ENCODE data around the gene LHPP. TPM values are rescaled to one million over a fixed set of nuclear protein-coding genes. Genes with fewer than 3 reads are reported as not detected.

The LHPP gene
- total RNA-seq, 4 donors from 2014 or later, result 12.3 to 25.0 (median 16.2) TPM

GRCh38 chr10:124481717-124482116, 20.1 kb downstream of the LHPP start:
- Histone ChIP-seq H3K9me3 (no peaks in the 10 kb centered on the region), H3K27me3 (no peaks in the 10 kb centered on the region), H3K4me1 (no peaks in the 10 kb centered on the region), H3K27ac (no peak overlapping the region), H3K4me3 (no peak overlapping the region), H3K36me3 (no peaks in the 10 kb centered on the region)
- no peak for ATAC-seq
- TF ChIP-seq POLR2AphosphoS5 (IDR thresholded peaks at IDR 0.05) (no peak), POLR2A (IDR thresholded peaks at IDR 0.05) (no peak), EP300 (IDR thresholded peaks at IDR 0.05) (no peak)
- TF ChIP-seq, protein P1, sequence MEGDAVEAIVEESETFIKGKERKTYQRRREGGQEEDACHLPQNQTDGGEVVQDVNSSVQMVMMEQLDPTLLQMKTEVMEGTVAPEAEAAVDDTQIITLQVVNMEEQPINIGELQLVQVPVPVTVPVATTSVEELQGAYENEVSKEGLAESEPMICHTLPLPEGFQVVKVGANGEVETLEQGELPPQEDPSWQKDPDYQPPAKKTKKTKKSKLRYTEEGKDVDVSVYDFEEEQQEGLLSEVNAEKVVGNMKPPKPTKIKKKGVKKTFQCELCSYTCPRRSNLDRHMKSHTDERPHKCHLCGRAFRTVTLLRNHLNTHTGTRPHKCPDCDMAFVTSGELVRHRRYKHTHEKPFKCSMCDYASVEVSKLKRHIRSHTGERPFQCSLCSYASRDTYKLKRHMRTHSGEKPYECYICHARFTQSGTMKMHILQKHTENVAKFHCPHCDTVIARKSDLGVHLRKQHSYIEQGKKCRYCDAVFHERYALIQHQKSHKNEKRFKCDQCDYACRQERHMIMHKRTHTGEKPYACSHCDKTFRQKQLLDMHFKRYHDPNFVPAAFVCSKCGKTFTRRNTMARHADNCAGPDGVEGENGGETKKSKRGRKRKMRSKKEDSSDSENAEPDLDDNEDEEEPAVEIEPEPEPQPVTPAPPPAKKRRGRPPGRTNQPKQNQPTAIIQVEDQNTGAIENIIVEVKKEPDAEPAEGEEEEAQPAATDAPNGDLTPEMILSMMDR (IDR thresholded peaks at IDR 0.05), result no peak
- 98% methylated on average over 6 of the region's 6 CpGs; no CpG with 5 or more reads in 1 of the 2 donors for WGBS, 2 donors (ENCODE audit: low coverage in 1 of 2)

DNA sequence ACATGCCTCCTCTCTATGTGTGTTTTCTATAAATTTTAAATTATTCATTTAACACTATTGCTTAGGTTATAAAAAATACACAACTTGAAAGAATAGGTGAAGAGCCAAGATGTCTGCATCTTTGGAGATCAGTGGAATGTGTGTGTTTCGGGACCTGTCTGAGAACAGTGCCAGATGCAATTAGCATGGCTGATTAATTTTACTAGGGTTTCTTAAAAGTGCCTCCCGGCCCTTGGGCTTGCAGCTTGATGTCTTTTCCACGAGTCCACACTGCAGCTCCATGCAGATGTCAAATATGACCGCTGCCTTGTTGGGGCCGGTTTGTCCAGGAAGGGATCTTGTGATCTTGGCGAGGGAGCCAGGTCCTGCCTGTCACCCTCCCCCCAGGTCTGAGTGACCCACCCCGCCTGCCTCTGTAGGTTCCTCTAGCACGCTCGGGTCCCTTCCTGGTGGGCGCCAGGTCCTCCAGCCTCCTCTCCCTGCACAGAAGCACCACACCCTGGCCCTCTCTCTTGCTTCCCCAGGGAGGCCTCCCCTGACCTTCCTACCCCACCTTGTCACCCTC, 20.7 kb downstream of the LHPP start:
- H3K27ac ChIP-seq, result no peak overlapping the region
- 75 to 100% methylated on average over 1 to 9 of the region's 10 CpGs for WGBS, 2 donors (ENCODE audit: low coverage in 1 of 2)
- ATAC-seq, result no peak
- no peaks in the 10 kb centered on the region for H3K36me3 ChIP-seq
- no peaks in the 10 kb centered on the region for H3K9me3 ChIP-seq
- H3K4me3 ChIP-seq, result no peak overlapping the region
- TF ChIP-seq POLR2AphosphoS5 (IDR thresholded peaks at IDR 0.05) (no peak), EP300 (IDR thresholded peaks at IDR 0.05) (no peak)
- H3K4me1 ChIP-seq, result no peaks in the 10 kb centered on the region
- H3K27me3 ChIP-seq, result no peaks in the 10 kb centered on the region

- Histone ChIP-seq H3K9me3 (no peaks in the 10 kb centered on the region), H3K4me1 (no peaks in the 10 kb centered on the region), H3K36me3 (no peaks in the 10 kb centered on the region), H3K27me3 (no peaks in the 10 kb centered on the region), H3K27ac (no peak overlapping the region), H3K4me3 (no peak overlapping the region)
- ATAC-seq, result no peak
- TF ChIP-seq, protein P1 (IDR thresholded peaks at IDR 0.05), result no peak
- TF ChIP-seq POLR2A (IDR thresholded peaks at IDR 0.05) (no peak), EP300 (IDR thresholded peaks at IDR 0.05) (no peak), POLR2AphosphoS5 (IDR thresholded peaks at IDR 0.05) (no peak)
- WGBS, 2 donors (ENCODE audit: low coverage in 1 of 2), result 56 to 94% methylated on average over 3 of the region's 12 CpGs
These were observed 21.3 kb downstream of the LHPP start for GRCh38 chr10:124482876-124483275.

DNA sequence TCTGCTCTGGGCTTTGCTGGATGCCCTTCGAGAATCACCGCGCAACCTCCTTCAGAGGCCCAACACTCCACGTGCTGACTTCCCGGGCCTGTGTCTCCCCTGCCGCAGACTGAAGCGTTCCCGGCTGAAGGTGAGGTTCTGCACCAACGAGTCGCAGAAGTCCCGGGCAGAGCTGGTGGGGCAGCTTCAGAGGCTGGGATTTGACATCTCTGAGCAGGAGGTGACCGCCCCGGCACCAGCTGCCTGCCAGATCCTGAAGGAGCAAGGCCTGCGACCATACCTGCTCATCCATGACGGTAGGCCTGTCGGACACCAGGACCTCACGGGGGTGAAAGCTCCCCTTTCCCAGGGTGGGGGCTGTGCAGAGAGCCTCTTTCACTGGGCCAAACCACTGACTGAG, 22.4 kb downstream of the LHPP start:
- H3K4me1 ChIP-seq, result no peaks in the 10 kb centered on the region
- no peaks in the 10 kb centered on the region for H3K36me3 ChIP-seq
- TF ChIP-seq POLR2AphosphoS5 (IDR thresholded peaks at IDR 0.05), result no peak
- no peak overlapping the region for H3K4me3 ChIP-seq
- ATAC-seq, result no peak
- H3K9me3 ChIP-seq, result no peaks in the 10 kb centered on the region
- H3K27ac ChIP-seq, result no peak overlapping the region
- no peaks in the 10 kb centered on the region for H3K27me3 ChIP-seq
- WGBS, 2 donors (ENCODE audit: low coverage in 1 of 2), result no CpG with 5 or more reads among the region's 17 CpGs

DNA sequence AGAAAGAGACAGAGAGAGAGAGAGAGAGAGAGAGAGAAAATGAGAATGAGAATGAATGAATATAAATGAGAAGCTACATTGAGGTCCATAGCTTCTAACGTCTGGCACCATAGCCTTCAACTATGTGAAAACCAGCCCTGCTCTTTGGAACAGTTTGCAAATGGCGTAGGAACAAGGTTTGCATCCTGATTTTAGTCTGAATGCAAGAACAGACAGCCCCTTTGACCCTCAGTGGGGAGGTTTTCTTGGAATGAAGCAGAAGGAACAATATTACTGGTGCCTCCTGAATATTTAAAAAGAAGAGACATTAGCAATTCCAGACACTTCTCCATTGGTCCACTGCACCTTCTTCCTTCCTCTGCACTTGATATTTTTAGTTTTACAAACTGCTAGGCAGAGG, 23.0 kb downstream of the LHPP start:
- H3K27ac ChIP-seq, result no peak overlapping the region
- H3K36me3 ChIP-seq, result no peaks in the 10 kb centered on the region
- no peaks in the 10 kb centered on the region for H3K4me1 ChIP-seq
- no peak for ATAC-seq
- H3K9me3 ChIP-seq, result no peaks in the 10 kb centered on the region
- TF ChIP-seq POLR2A (IDR thresholded peaks at IDR 0.05) (no peak), EP300 (IDR thresholded peaks at IDR 0.05) (no peak), POLR2AphosphoS5 (IDR thresholded peaks at IDR 0.05) (no peak)
- TF ChIP-seq, protein P1 (IDR thresholded peaks at IDR 0.05), result no peak
- WGBS, 2 donors (ENCODE audit: low coverage in 1 of 2), result 80% methylated on average over 2 of the region's 2 CpGs; no CpG with 5 or more reads in 1 of the 2 donors
- no peak overlapping the region for H3K4me3 ChIP-seq
- H3K27me3 ChIP-seq, result no peaks in the 10 kb centered on the region

GRCh38 chr10:124486635-124487034, 25.0 kb downstream of the LHPP start:
- 80 to 100% methylated on average over 1 to 4 of the region's 6 CpGs for WGBS, 2 donors (ENCODE audit: low coverage in 1 of 2)
- no peaks in the 10 kb centered on the region for H3K9me3 ChIP-seq
- peaks cover 0 to 10% of the 10 kb centered on the region in 2 donors for H3K36me3 ChIP-seq
- H3K4me1 ChIP-seq, result no peaks in the 10 kb centered on the region
- no peak for TF ChIP-seq POLR2A (IDR thresholded peaks at IDR 0.05)
- TF ChIP-seq, protein P1 (IDR thresholded peaks at IDR 0.05), result no peak
- no peak for TF ChIP-seq EP300 (IDR thresholded peaks at IDR 0.05)
- TF ChIP-seq POLR2AphosphoS5 (IDR thresholded peaks at IDR 0.05), result no peak
- no peak for ATAC-seq
- H3K27ac ChIP-seq, result no peak overlapping the region
- no peaks in the 10 kb centered on the region for H3K27me3 ChIP-seq
- H3K4me3 ChIP-seq, result no peak overlapping the region
